Measurements from ENCODE around the gene PRKCE. TPM values are rescaled to one million over a fixed set of nuclear protein-coding genes. Genes with fewer than 3 reads are reported as not detected.

PRKCE gene
- total and polyA plus RNA-seq, 2 donors (not counting 1 experiment from before 2014, with no cell fraction given), result 14.1 to 19.0 TPM

GRCh38 chr2:46003903-46004473, 352.5 kb downstream of the PRKCE start:
- Histone ChIP-seq H3K4me3 (replicated peaks in 1 of 4; ENCODE audit: control extremely low read depth in 1 of 4, insufficient read depth in 1 of 4, low read depth in 3 of 4, low read length in 4 of 4) (no peak overlapping the region), H3K36me3 (ENCODE audit: control insufficient read depth, insufficient read depth, low read length) (peaks cover 2% of the 10 kb centered on the region), H3K4me2 (ENCODE audit: extremely low read depth, insufficient read depth, low read length) (no peak overlapping the region), H3K79me2 (ENCODE audit: control insufficient read depth, insufficient read depth, low read length) (no peaks in the 10 kb centered on the region), H3K9ac (ENCODE audit: insufficient read depth, low read length) (no peak overlapping the region), H3K9me3 (ENCODE audit: control insufficient read depth, insufficient read depth, low read depth, low read length) (no peaks in the 10 kb centered on the region), H3K4me1 (ENCODE audit: control insufficient read depth, extremely low read depth, insufficient read depth, low read length) (peaks cover 22% of the 10 kb centered on the region), H4K20me1 (ENCODE audit: control insufficient read depth, extremely low read depth, insufficient read depth, low read length) (no peaks in the 10 kb centered on the region), H3K27me3 (ENCODE audit: control insufficient read depth, insufficient read depth, low read length) (no peaks in the 10 kb centered on the region), H2AFZ (ENCODE audit: low read length) (no peak overlapping the region), H3K27ac (ENCODE audit: insufficient read depth, low read length) (no peak overlapping the region)
- peak in 1 of 2 donors; percentile 86 for DNase-seq (ENCODE audit: low read depth in 2 of 2)
- no peak for TF ChIP-seq CTCF (conservative IDR thresholded peaks at IDR 0.05 in 1 of 2, IDR thresholded peaks at IDR 0.05 in 1 of 2; ENCODE audit: low read depth in 1 of 2, low read length in 2 of 2)
- TF ChIP-seq EZH2 (IDR thresholded peaks at IDR 0.05; ENCODE audit: low read length, missing control alignments), result no peak

- H3K4me3 ChIP-seq (replicated peaks in 1 of 4; ENCODE audit: control extremely low read depth in 1 of 4, insufficient read depth in 1 of 4, low read depth in 3 of 4, low read length in 4 of 4), result no peak overlapping the region
- H3K4me1 ChIP-seq (ENCODE audit: control insufficient read depth, extremely low read depth, insufficient read depth, low read length), result peaks cover 26% of the 10 kb centered on the region
- no peaks in the 10 kb centered on the region for H4K20me1 ChIP-seq (ENCODE audit: control insufficient read depth, extremely low read depth, insufficient read depth, low read length)
- H3K4me2 ChIP-seq (ENCODE audit: extremely low read depth, insufficient read depth, low read length), result no peak overlapping the region
- TF ChIP-seq EZH2 (IDR thresholded peaks at IDR 0.05; ENCODE audit: low read length, missing control alignments) (no peak), CTCF (conservative IDR thresholded peaks at IDR 0.05 in 1 of 2, IDR thresholded peaks at IDR 0.05 in 1 of 2; ENCODE audit: low read depth in 1 of 2, low read length in 2 of 2) (no peak)
- H2AFZ ChIP-seq (ENCODE audit: low read length), result no peak overlapping the region
- peaks cover 2% of the 10 kb centered on the region for H3K36me3 ChIP-seq (ENCODE audit: control insufficient read depth, insufficient read depth, low read length)
- no peak for DNase-seq (ENCODE audit: low read depth in 2 of 2)
- H3K27me3 ChIP-seq (ENCODE audit: control insufficient read depth, insufficient read depth, low read length), result no peaks in the 10 kb centered on the region
- H3K79me2 ChIP-seq (ENCODE audit: control insufficient read depth, insufficient read depth, low read length), result no peaks in the 10 kb centered on the region
- H3K9ac ChIP-seq (ENCODE audit: insufficient read depth, low read length), result no peak overlapping the region
- H3K9me3 ChIP-seq (ENCODE audit: control insufficient read depth, insufficient read depth, low read depth, low read length), result no peaks in the 10 kb centered on the region
- no peak overlapping the region for H3K27ac ChIP-seq (ENCODE audit: insufficient read depth, low read length)
Observed at GRCh38 chr2:46006473-46007025, 355.1 kb downstream of the PRKCE start.

- Histone ChIP-seq H3K79me2 (ENCODE audit: control insufficient read depth, insufficient read depth, low read length) (no peaks in the 10 kb centered on the region), H3K27ac (ENCODE audit: insufficient read depth, low read length) (no peak overlapping the region), H3K4me1 (ENCODE audit: control insufficient read depth, extremely low read depth, insufficient read depth, low read length) (peaks cover 20% of the 10 kb centered on the region), H3K36me3 (ENCODE audit: control insufficient read depth, insufficient read depth, low read length) (peaks cover 2% of the 10 kb centered on the region), H3K27me3 (ENCODE audit: control insufficient read depth, insufficient read depth, low read length) (no peaks in the 10 kb centered on the region), H3K9ac (ENCODE audit: insufficient read depth, low read length) (no peak overlapping the region), H3K4me3 (replicated peaks in 1 of 4; ENCODE audit: control extremely low read depth in 1 of 4, insufficient read depth in 1 of 4, low read depth in 3 of 4, low read length in 4 of 4) (no peak overlapping the region), H4K20me1 (ENCODE audit: control insufficient read depth, extremely low read depth, insufficient read depth, low read length) (no peaks in the 10 kb centered on the region), H3K4me2 (ENCODE audit: extremely low read depth, insufficient read depth, low read length) (no peak overlapping the region), H2AFZ (ENCODE audit: low read length) (no peak overlapping the region), H3K9me3 (ENCODE audit: control insufficient read depth, insufficient read depth, low read depth, low read length) (no peaks in the 10 kb centered on the region)
- TF ChIP-seq EZH2 (IDR thresholded peaks at IDR 0.05; ENCODE audit: low read length, missing control alignments), result no peak
- TF ChIP-seq CTCF (conservative IDR thresholded peaks at IDR 0.05 in 1 of 2, IDR thresholded peaks at IDR 0.05 in 1 of 2; ENCODE audit: low read depth in 1 of 2, low read length in 2 of 2), result no peak
- DNase-seq (ENCODE audit: low read depth in 2 of 2), result no peak
Observed at GRCh38 chr2:46007412-46007811, 355.9 kb downstream of the PRKCE start.

All from fibroblast of lung (primary cell).